HL-60 (cell line): Measurements from ENCODE around the gene HTR4.

Experiments used
- POLR2AphosphoS5 ChIP-seq: IDR thresholded peaks from 2 replicates; pipeline ENCODE4 v1.6.1; 2012; ENCODE audit warnings: low read depth
- TF ChIP-seq, protein P1 (sequence below): IDR thresholded peaks from one replicate; pipeline ENCODE4 v1.5.1; 2011; ENCODE audit warnings: low read length, control low read depth, inconsistent platforms; ENCODE audit not compliant: insufficient read depth

DNA sequence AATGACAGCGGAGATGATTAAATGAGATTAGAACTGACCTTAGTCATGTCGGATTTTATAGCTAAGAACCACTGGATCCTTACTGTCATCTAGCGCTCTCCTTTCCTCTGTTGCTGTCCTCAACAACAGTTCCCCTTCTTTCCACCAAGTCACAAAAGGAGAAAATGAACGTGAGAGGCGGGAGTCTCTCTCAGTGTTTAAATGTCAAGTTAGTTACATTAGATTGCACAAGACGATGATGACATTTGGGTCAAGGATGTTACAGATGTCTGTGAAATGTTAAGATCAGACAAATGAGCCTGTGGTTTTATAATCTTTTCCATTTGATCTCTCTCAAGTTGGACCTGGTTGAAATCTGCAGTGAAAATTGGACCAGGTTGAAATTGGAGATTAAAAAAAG is 217.1 kb downstream of the HTR4 start:
- TF ChIP-seq, protein P1, sequence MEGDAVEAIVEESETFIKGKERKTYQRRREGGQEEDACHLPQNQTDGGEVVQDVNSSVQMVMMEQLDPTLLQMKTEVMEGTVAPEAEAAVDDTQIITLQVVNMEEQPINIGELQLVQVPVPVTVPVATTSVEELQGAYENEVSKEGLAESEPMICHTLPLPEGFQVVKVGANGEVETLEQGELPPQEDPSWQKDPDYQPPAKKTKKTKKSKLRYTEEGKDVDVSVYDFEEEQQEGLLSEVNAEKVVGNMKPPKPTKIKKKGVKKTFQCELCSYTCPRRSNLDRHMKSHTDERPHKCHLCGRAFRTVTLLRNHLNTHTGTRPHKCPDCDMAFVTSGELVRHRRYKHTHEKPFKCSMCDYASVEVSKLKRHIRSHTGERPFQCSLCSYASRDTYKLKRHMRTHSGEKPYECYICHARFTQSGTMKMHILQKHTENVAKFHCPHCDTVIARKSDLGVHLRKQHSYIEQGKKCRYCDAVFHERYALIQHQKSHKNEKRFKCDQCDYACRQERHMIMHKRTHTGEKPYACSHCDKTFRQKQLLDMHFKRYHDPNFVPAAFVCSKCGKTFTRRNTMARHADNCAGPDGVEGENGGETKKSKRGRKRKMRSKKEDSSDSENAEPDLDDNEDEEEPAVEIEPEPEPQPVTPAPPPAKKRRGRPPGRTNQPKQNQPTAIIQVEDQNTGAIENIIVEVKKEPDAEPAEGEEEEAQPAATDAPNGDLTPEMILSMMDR: no peak
- TF ChIP-seq POLR2AphosphoS5: no peak
